ENCODE measurements around the gene PTCRA. TPM values are rescaled to one million over a fixed set of nuclear protein-coding genes. Genes with fewer than 3 reads are reported as not detected.

The PTCRA gene
- total RNA-seq, 1 donor from 2014 or later: not detected

DNA sequence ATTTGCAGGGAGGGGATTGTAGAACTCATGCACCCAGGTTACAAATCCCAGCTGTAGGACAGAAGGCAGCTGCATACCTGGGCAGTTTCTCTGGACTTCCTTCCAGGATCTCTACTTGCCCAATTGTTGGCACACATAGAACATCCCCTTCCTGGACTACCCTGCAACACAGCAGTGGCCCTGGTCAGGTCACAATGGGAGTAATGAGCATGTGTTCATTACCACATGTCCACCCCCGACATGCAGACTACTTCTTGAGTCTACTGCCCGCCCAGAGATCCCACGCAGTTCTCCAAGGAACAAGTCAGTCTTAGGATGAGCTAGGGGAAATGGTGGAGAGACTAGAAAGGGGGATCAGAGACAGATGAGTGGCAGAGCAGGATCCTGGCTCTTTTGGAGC, 58.1 kb downstream of the PTCRA start:
- no peak overlapping the region for H3K27ac Mint-ChIP-seq (ENCODE audit: unreplicated experiment)
- H3K36me3 Mint-ChIP-seq (ENCODE audit: unreplicated experiment): peaks cover 5% of the 10 kb centered on the region
- H3K4me1 Mint-ChIP-seq (ENCODE audit: unreplicated experiment): peaks cover 18% of the 10 kb centered on the region
- no peak overlapping the region for H3K4me3 Mint-ChIP-seq (ENCODE audit: unreplicated experiment)
- TF ChIP-seq, protein P1, sequence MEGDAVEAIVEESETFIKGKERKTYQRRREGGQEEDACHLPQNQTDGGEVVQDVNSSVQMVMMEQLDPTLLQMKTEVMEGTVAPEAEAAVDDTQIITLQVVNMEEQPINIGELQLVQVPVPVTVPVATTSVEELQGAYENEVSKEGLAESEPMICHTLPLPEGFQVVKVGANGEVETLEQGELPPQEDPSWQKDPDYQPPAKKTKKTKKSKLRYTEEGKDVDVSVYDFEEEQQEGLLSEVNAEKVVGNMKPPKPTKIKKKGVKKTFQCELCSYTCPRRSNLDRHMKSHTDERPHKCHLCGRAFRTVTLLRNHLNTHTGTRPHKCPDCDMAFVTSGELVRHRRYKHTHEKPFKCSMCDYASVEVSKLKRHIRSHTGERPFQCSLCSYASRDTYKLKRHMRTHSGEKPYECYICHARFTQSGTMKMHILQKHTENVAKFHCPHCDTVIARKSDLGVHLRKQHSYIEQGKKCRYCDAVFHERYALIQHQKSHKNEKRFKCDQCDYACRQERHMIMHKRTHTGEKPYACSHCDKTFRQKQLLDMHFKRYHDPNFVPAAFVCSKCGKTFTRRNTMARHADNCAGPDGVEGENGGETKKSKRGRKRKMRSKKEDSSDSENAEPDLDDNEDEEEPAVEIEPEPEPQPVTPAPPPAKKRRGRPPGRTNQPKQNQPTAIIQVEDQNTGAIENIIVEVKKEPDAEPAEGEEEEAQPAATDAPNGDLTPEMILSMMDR (IDR thresholded peaks at IDR 0.05): no peak
- H3K9me3 Mint-ChIP-seq (ENCODE audit: unreplicated experiment): no peaks in the 10 kb centered on the region
- H3K27me3 Mint-ChIP-seq (ENCODE audit: unreplicated experiment): no peaks in the 10 kb centered on the region
- no peak for DNase-seq (ENCODE audit: extremely low spot score, unreplicated experiment)

DNA sequence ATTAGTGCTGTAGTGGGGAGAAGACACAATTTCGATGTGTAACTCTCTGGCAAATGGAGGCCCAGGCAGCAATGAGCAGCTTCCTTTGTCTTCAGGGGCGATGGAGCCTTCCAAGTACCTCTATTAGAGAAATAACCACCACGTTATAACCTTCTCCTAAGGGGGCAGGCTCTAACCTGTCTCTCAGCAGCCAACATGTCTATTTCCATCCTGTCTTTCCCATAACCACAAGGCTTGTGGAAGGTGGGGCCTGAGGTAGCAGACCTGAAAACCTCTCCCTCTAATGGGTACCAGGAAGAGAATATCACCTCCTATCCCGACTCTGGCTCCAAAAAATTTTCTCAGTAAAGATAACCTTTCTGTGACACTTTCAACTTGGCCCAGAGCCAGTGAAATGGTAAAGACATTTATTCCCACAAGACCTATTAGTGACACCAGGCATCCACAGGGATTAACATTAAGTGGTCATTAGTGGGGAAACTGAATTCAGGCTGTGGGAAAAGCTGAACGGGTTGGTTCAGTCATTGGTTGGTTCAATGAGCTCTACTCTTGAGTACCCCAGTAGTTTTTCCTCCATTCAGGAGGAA, 59.2 kb downstream of the PTCRA start:
- Mint-ChIP-seq H3K4me1 (ENCODE audit: unreplicated experiment) (peaks cover 26% of the 10 kb centered on the region), H3K9me3 (ENCODE audit: unreplicated experiment) (no peaks in the 10 kb centered on the region), H3K4me3 (ENCODE audit: unreplicated experiment) (no peak overlapping the region), H3K36me3 (ENCODE audit: unreplicated experiment) (peaks cover 5% of the 10 kb centered on the region), H3K27me3 (ENCODE audit: unreplicated experiment) (no peaks in the 10 kb centered on the region), H3K27ac (ENCODE audit: unreplicated experiment) (no peak overlapping the region)
- DNase-seq (ENCODE audit: extremely low spot score, unreplicated experiment): no peak
- TF ChIP-seq, protein P1 (IDR thresholded peaks at IDR 0.05): no peak

Other genes starting within 250 kb of the PTCRA start
- gene PRPH2, start 193.5 kb upstream of the PTCRA start, total RNA-seq: not detected in 2 replicates
- gene TBCC, start 169.9 kb upstream of the PTCRA start, total RNA-seq: 23.4 and 23.8 TPM in 2 replicates
- gene BICRAL, start 134.0 kb upstream of the PTCRA start, total RNA-seq: 12.0 and 12.7 TPM in 2 replicates
- 77.4 and 80.5 TPM in 2 replicates for gene RPL7L1, start 36.4 kb upstream of the PTCRA start, total RNA-seq
- gene CNPY3, start 13.4 kb downstream of the PTCRA start, total RNA-seq: 69.0 and 73.6 TPM in 2 replicates
- gene GNMT, start 44.7 kb downstream of the PTCRA start, total RNA-seq: 0.44 and 0.97 TPM in 2 replicates
- 27.1 and 27.3 TPM in 2 replicates for gene PEX6, start 63.1 kb downstream of the PTCRA start, total RNA-seq
- gene PPP2R5D, start 68.5 kb downstream of the PTCRA start, total RNA-seq: 44.3 and 46.1 TPM in 2 replicates
- 66.2 and 67.8 TPM in 2 replicates for gene MEA1, start 97.9 kb downstream of the PTCRA start, total RNA-seq
- gene KLHDC3, start 98.2 kb downstream of the PTCRA start, total RNA-seq: 112 and 114 TPM in 2 replicates
- 58.1 and 66.2 TPM in 2 replicates for gene RRP36, start 105.6 kb downstream of the PTCRA start, total RNA-seq
- gene CUL7, start 137.8 kb downstream of the PTCRA start, total RNA-seq: 59.9 and 62.3 TPM in 2 replicates
- gene MRPL2, start 143.4 kb downstream of the PTCRA start, total RNA-seq: 50.7 and 55.2 TPM in 2 replicates
- 39.0 and 44.5 TPM in 2 replicates for gene KLC4, start 143.6 kb downstream of the PTCRA start, total RNA-seq
- 183 and 189 TPM in 2 replicates for gene PTK7, start 160.3 kb downstream of the PTCRA start, total RNA-seq

Data from osteocyte (in vitro differentiated cells).